ENCODE results near the gene CYBA. TPM values are rescaled to one million over a fixed set of nuclear protein-coding genes. Genes with fewer than 3 reads are reported as not detected.
A peak's percentile ranks its signal among the peaks of the same experiment; 100 is the strongest.

Gene CYBA
- total and polyA plus RNA-seq, 3 experiments from 2014 or later, result 208 to 1,129 (median 237) TPM

- Mint-ChIP-seq H3K4me1 (peaks cover 29 to 69% (median 44%) of the 10 kb centered on the region in 3 donors), H3K9me3 (no peaks in the 10 kb centered on the region), H3K36me3 (peaks cover 0 to 51% (median 0%) of the 10 kb centered on the region in 3 donors), H3K27me3 (no peaks in the 10 kb centered on the region), H3K27ac (peak overlapping the region in 4 of 8 donors; percentile 50 to 73 (median 66)), H3K4me3 (no peak overlapping the region)
- Histone ChIP-seq H3K27ac (ENCODE audit: low read depth, low read length) (no peak overlapping the region), H3K36me3 (ENCODE audit: insufficient read depth, low read length) (peaks cover 33% of the 10 kb centered on the region), H3K4me3 (ENCODE audit: low read length) (no peak overlapping the region), H3K9me3 (ENCODE audit: low read length) (no peaks in the 10 kb centered on the region), H3K27me3 (ENCODE audit: insufficient read depth, low read length, poor library complexity, severe bottlenecking) (no peaks in the 10 kb centered on the region), H3K4me1 (ENCODE audit: insufficient read depth, low read length) (peaks cover 59% of the 10 kb centered on the region)
- no peak for DNase-seq
- CTCF ChIA-PET, result interaction anchor here (1.2 to 1.6 kb wide), 2 partner anchors 8 to 11 kb away, joined by 4 to 6 read pairs; no protein-coding TSS in a partner anchor
- POLR2A ChIA-PET, result no interaction called here
Observed at GRCh38 chr16:88695753-88696152, 44.9 kb upstream of the CYBA start.

GRCh38 chr16:88695218-88695617, 44.4 kb upstream of the CYBA start:
- DNase-seq, result no peak
- Mint-ChIP-seq H3K4me1 (peaks cover 32 to 69% (median 45%) of the 10 kb centered on the region in 3 donors), H3K27ac (peak overlapping the region in 3 of 8 donors; percentile 23 to 90 (median 50)), H3K27me3 (no peaks in the 10 kb centered on the region), H3K36me3 (peaks cover 0 to 46% (median 0%) of the 10 kb centered on the region in 3 donors), H3K9me3 (no peaks in the 10 kb centered on the region), H3K4me3 (no peak overlapping the region)
- H3K27me3 ChIP-seq (ENCODE audit: insufficient read depth, low read length, poor library complexity, severe bottlenecking), result no peaks in the 10 kb centered on the region
- H3K36me3 ChIP-seq (ENCODE audit: insufficient read depth, low read length), result peaks cover 33% of the 10 kb centered on the region
- ChIA-PET POLR2A (no interaction called here), CTCF (interaction anchor here (1.6 kb wide), 1 partner anchor 10 kb away, joined by 6 read pairs; no protein-coding TSS in a partner anchor)
- H3K4me1 ChIP-seq (ENCODE audit: insufficient read depth, low read length), result peaks cover 59% of the 10 kb centered on the region
- H3K27ac ChIP-seq (ENCODE audit: low read depth, low read length), result no peak overlapping the region
- H3K9me3 ChIP-seq (ENCODE audit: low read length), result no peaks in the 10 kb centered on the region
- H3K4me3 ChIP-seq (ENCODE audit: low read length), result no peak overlapping the region

- Mint-ChIP-seq H3K27ac (peak overlapping the region in 5 of 8 donors; percentile 43 to 94 (median 54)), H3K4me3 (peak overlapping the region in 2 of 7 donors; percentile 27 to 72), H3K4me1 (peaks cover 25 to 67% (median 41%) of the 10 kb centered on the region in 3 donors), H3K36me3 (peaks cover 0 to 38% (median 0%) of the 10 kb centered on the region in 3 donors), H3K27me3 (no peaks in the 10 kb centered on the region), H3K9me3 (no peaks in the 10 kb centered on the region)
- DNase-seq, result no peak
- CTCF ChIA-PET, result interaction anchor here (1.6 kb wide), 1 partner anchor 9 kb away, joined by 6 read pairs; no protein-coding TSS in a partner anchor
- H3K27me3 ChIP-seq (ENCODE audit: insufficient read depth, low read length, poor library complexity, severe bottlenecking), result no peaks in the 10 kb centered on the region
- POLR2A ChIA-PET, result no interaction called here
- no peak overlapping the region for H3K4me3 ChIP-seq (ENCODE audit: low read length)
- H3K4me1 ChIP-seq (ENCODE audit: insufficient read depth, low read length), result peaks cover 55% of the 10 kb centered on the region
- H3K27ac ChIP-seq (ENCODE audit: low read depth, low read length), result no peak overlapping the region
- H3K9me3 ChIP-seq (ENCODE audit: low read length), result no peaks in the 10 kb centered on the region
- H3K36me3 ChIP-seq (ENCODE audit: insufficient read depth, low read length), result peaks cover 25% of the 10 kb centered on the region
Observed at GRCh38 chr16:88694221-88695087, 43.6 kb upstream of the CYBA start.

GRCh38 chr16:88693420-88694177, 42.7 kb upstream of the CYBA start:
- POLR2A ChIA-PET, result no interaction called here
- peak overlapping the region in 2 of 8 donors; percentile 21 to 90 for H3K27ac Mint-ChIP-seq
- Histone ChIP-seq H3K4me1 (ENCODE audit: insufficient read depth, low read length) (peaks cover 47% of the 10 kb centered on the region), H3K27me3 (ENCODE audit: insufficient read depth, low read length, poor library complexity, severe bottlenecking) (no peaks in the 10 kb centered on the region), H3K36me3 (ENCODE audit: insufficient read depth, low read length) (peaks cover 23% of the 10 kb centered on the region), H3K27ac (ENCODE audit: low read depth, low read length) (no peak overlapping the region), H3K4me3 (ENCODE audit: low read length) (no peak overlapping the region), H3K9me3 (ENCODE audit: low read length) (no peaks in the 10 kb centered on the region)
- H3K36me3 Mint-ChIP-seq, result peaks cover 0 to 31% (median 0%) of the 10 kb centered on the region in 3 donors
- peaks cover 24 to 70% (median 41%) of the 10 kb centered on the region in 3 donors for H3K4me1 Mint-ChIP-seq
- CTCF ChIA-PET, result no interaction called here
- no peak for DNase-seq
- no peaks in the 10 kb centered on the region for H3K27me3 Mint-ChIP-seq
- no peaks in the 10 kb centered on the region for H3K9me3 Mint-ChIP-seq
- H3K4me3 Mint-ChIP-seq, result no peak overlapping the region

GRCh38 chr16:88692861-88693260, 42.0 kb upstream of the CYBA start:
- Mint-ChIP-seq H3K9me3 (no peaks in the 10 kb centered on the region), H3K4me1 (peaks cover 24 to 68% (median 37%) of the 10 kb centered on the region in 3 donors), H3K36me3 (peaks cover 0 to 24% (median 0%) of the 10 kb centered on the region in 3 donors), H3K27ac (peak overlapping the region in 7 of 8 donors; percentile 43 to 91 (median 87)), H3K27me3 (no peaks in the 10 kb centered on the region), H3K4me3 (peak overlapping the region; percentile 31 to 73 (median 42))
- Histone ChIP-seq H3K4me1 (ENCODE audit: insufficient read depth, low read length) (peaks cover 39% of the 10 kb centered on the region), H3K9me3 (ENCODE audit: low read length) (no peaks in the 10 kb centered on the region), H3K4me3 (ENCODE audit: low read length) (peak overlapping the region; percentile 61), H3K27ac (ENCODE audit: low read depth, low read length) (no peak overlapping the region), H3K27me3 (ENCODE audit: insufficient read depth, low read length, poor library complexity, severe bottlenecking) (no peaks in the 10 kb centered on the region), H3K36me3 (ENCODE audit: insufficient read depth, low read length) (peaks cover 15% of the 10 kb centered on the region)
- ChIA-PET POLR2A (interaction anchor here (2.0 kb wide), 1 partner anchor 8 kb away, joined by 9 read pairs; no protein-coding TSS in a partner anchor), CTCF (interaction anchor here (1.1 kb wide), 1 partner anchor 10 kb away, joined by 3 read pairs; no protein-coding TSS in a partner anchor)
- no peak for DNase-seq

- Mint-ChIP-seq H3K9me3 (no peaks in the 10 kb centered on the region), H3K4me3 (peak overlapping the region; percentile 60 to 87 (median 69)), H3K27ac (peak overlapping the region; percentile 72 to 91 (median 82)), H3K4me1 (peaks cover 24 to 68% (median 33%) of the 10 kb centered on the region in 3 donors), H3K36me3 (peaks cover 0 to 18% (median 0%) of the 10 kb centered on the region in 3 donors), H3K27me3 (no peaks in the 10 kb centered on the region)
- H3K4me3 ChIP-seq (ENCODE audit: low read length), result peak overlapping the region; percentile 61
- H3K4me1 ChIP-seq (ENCODE audit: insufficient read depth, low read length), result peaks cover 38% of the 10 kb centered on the region
- ChIA-PET CTCF (interaction anchor here (1.1 kb wide), 1 partner anchor 11 kb away, joined by 3 read pairs; no protein-coding TSS in a partner anchor), POLR2A (interaction anchor here (1.2 to 2.0 kb wide), 2 partner anchors 9 to 12 kb away, joined by 3 to 9 read pairs; no protein-coding TSS in a partner anchor)
- no peaks in the 10 kb centered on the region for H3K27me3 ChIP-seq (ENCODE audit: insufficient read depth, low read length, poor library complexity, severe bottlenecking)
- H3K27ac ChIP-seq (ENCODE audit: low read depth, low read length), result no peak overlapping the region
- no peaks in the 10 kb centered on the region for H3K9me3 ChIP-seq (ENCODE audit: low read length)
- H3K36me3 ChIP-seq (ENCODE audit: insufficient read depth, low read length), result peaks cover 9% of the 10 kb centered on the region
- DNase-seq, result no peak
Observed at GRCh38 chr16:88691924-88692560, 41.2 kb upstream of the CYBA start.

GRCh38 chr16:88691129-88691813, 40.4 kb upstream of the CYBA start:
- peak overlapping the region; percentile 17 to 91 (median 76) for H3K27ac Mint-ChIP-seq
- H3K9me3 Mint-ChIP-seq, result no peaks in the 10 kb centered on the region

More at GRCh38 chr16:88691129-88691813, 40.4 kb upstream of the CYBA start:
- Mint-ChIP-seq H3K36me3 (peaks cover 0 to 12% (median 0%) of the 10 kb centered on the region in 3 donors), H3K27me3 (no peaks in the 10 kb centered on the region), H3K4me3 (peak overlapping the region in 6 of 7 donors; percentile 46 to 80 (median 60)), H3K4me1 (peaks cover 24 to 66% (median 33%) of the 10 kb centered on the region in 3 donors)
- Histone ChIP-seq H3K4me1 (ENCODE audit: insufficient read depth, low read length) (peaks cover 44% of the 10 kb centered on the region), H3K27me3 (ENCODE audit: insufficient read depth, low read length, poor library complexity, severe bottlenecking) (no peaks in the 10 kb centered on the region), H3K36me3 (ENCODE audit: insufficient read depth, low read length) (peaks cover 3% of the 10 kb centered on the region), H3K9me3 (ENCODE audit: low read length) (no peaks in the 10 kb centered on the region), H3K4me3 (ENCODE audit: low read length) (no peak overlapping the region), H3K27ac (ENCODE audit: low read depth, low read length) (no peak overlapping the region)
- POLR2A ChIA-PET, result interaction anchor here (1.2 to 2.0 kb wide), 2 partner anchors 9 to 13 kb away, joined by 3 to 9 read pairs; no protein-coding TSS in a partner anchor
- no peak for DNase-seq
- CTCF ChIA-PET, result interaction anchor here (1.1 kb wide), 1 partner anchor 11 kb away, joined by 3 read pairs; no protein-coding TSS in a partner anchor
